Spleen (tissue), 7 donors: ENCODE data around the gene SLC38A8.

Experiments
- POLR2A ChIP-seq, 3 donors: fragments of 450-650 bp; IDR thresholded peaks; one replicate each; pipeline ENCODE4 v1.5.1; 2017; ENCODE audit warnings: antibody characterized with exemption in 3 of 3, mild to moderate bottlenecking in 1 of 3
- TF ChIP-seq, protein P1 (sequence below), 11 experiments: fragments of 200-600 bp in 7 of 11; fragments of 450-650 bp in 4 of 11; sonication (generic) in 4 of 11; IDR thresholded peaks in 8 of 11; conservative IDR thresholded peaks in 3 of 11; 1 replicate in 7 of 11; 2 replicates in 4 of 11; pipeline versions ENCODE4 v1.4.0 to v1.8.0; 2016 to 2021; ENCODE audit warnings: antibody characterized with exemption in 11 of 11, inconsistent platforms in 4 of 11, mild to moderate bottlenecking in 1 of 11
- donor health status: DM: no; HTN: no; CAD: no; lungs with moderate emphysema.
- donor health status: DM: no; HTN: no; CAD: no.
- donor health status: DM: no; HTN: no; CAD: no.

DNA sequence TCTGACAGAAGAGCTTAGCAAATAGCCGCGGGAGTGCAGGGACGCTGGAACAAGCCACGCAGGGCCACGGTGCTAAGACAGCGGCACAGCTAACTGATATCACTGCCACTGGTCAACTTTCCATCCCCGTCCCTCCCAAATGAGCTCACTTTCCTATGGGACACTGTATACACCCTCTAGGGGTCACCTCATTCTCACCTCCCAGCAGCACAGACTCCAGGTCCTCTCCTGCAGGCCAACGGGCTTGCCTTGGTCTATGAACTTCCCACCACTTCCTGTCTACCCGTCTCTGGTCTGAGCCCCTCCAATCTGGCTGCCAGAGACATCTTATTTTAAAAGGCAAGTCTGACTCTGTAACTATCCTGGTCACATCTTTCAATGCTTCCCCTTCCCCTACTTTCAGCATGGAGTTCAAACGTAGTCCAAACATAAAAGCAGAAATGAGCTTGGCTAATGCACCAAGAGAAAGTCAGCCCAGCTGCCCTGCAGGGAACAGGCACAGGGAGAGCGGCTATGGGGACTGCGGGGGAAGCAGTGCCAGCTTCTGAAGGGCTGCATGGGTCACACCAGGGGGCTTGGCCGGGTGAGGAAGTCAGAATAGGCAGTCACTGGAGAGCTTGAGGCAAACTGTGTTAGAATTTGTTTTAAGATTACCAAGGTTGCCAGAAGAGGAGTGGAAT is 26.3 kb upstream of the SLC38A8 start:
- TF ChIP-seq POLR2A (IDR thresholded peaks at IDR 0.05): no peak
- TF ChIP-seq, protein P1, sequence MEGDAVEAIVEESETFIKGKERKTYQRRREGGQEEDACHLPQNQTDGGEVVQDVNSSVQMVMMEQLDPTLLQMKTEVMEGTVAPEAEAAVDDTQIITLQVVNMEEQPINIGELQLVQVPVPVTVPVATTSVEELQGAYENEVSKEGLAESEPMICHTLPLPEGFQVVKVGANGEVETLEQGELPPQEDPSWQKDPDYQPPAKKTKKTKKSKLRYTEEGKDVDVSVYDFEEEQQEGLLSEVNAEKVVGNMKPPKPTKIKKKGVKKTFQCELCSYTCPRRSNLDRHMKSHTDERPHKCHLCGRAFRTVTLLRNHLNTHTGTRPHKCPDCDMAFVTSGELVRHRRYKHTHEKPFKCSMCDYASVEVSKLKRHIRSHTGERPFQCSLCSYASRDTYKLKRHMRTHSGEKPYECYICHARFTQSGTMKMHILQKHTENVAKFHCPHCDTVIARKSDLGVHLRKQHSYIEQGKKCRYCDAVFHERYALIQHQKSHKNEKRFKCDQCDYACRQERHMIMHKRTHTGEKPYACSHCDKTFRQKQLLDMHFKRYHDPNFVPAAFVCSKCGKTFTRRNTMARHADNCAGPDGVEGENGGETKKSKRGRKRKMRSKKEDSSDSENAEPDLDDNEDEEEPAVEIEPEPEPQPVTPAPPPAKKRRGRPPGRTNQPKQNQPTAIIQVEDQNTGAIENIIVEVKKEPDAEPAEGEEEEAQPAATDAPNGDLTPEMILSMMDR (IDR thresholded peaks at IDR 0.05 in 8 of 11, conservative IDR thresholded peaks at IDR 0.05 in 3 of 11): no peak
